ENCODE results near the gene UQCR11. TPM values are rescaled to one million over a fixed set of nuclear protein-coding genes. Genes with fewer than 3 reads are reported as not detected.

Gene UQCR11
- polyA plus RNA-seq, 1 donor, result 117 TPM

DNA sequence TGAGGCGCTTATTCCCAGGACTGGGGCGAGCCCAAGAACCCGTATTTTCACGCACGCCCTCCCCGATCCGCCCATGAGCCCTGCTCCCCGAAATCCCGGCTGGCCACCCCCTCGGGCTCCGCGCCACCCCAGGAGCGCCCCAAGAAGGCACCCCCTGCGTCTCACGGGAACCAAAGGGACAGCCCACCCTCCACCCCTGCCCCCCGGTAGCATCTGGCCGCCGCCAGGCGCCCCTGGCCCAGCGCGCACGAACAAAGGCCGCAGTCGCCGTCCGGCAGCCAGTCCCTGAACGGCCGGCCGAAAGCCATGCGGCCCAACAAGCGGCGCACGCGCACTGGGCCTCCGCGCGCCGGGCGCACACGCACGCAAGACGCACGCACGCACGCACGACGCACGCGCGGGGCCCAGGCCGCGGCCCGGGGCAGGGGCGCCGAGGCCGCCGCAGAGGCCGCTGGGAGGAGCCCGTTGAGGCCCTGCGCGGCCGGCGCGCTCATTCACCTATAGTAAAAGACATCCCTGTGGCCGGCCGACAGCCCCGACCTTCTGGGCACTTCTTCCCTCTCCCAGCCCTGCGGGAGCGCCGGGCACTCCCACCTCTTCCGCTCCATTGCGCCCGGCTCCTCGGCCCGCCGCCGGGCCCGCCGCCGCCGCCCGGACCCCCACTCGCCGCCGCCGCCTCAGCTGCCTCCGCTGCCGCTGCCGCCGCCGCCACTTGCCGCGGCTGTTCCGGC, 13.1 kb downstream of the UQCR11 start:
- peak; percentile 65 for DNase-seq (ENCODE audit: low read depth)

DNA sequence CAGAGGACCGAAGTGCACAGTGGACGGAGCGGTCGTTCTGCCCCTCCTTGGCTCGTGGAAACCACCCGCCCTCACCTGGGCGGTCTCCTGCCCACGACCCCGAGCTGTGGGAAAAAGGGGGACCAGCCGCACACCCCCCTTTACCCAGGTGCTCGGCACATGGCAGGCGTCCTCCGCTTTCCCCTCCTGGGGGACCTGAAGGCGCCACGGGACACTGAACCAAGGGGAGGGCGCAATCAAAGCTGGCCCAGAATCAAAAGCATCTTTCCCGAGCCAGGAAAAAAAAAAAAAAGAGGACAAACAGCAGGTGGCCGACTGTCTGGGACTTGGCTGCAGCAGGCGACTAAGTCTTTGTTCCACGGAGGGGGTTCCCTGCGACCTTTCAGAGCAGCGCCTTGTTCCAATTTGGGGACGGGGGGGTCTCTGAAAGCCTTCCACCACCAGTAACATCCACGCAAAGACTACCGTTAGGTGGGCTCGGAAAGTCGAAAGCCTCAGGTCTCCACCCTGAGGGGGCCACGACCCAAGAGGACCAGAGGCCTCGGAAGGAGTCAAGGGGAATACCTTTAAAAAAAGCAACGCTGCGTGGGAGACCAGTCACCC, 13.7 kb downstream of the UQCR11 start:
- no peak for DNase-seq (ENCODE audit: low read depth)

DNA sequence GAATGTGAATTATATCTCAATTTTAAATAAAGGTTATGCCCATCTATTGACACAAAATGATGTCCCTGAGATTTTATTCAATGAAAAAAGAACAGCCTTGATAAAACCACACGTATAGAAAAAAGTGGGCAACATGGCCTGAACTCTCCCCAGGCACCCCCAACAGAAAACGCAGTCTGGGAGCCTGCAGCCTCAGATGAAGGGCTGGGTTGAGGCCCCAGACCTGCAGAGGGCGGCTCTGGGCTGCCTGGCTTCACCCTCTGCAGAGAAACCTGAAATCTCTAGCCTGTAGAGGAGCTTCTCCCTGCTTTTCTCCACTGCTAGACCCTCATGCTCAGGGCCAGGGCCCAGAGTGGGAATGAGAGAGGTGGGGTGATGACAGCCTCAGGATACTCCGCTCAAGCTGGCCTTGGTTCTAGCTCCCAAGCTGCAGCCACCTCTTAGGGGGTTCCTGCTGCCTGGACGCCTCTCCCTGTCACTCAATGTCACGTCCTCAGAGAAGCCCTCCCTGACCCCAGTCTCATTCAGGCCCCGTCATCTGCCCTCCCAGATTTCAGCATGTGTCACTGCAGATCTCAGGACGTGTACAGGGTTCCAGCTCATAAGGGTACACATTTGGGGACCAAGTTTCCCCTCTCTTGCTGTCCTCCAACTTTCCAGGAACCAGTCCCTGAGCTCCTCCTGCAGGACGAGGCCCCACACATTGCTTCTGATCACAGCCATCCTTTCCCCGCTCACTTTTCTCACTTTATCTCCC, 14.4 kb downstream of the UQCR11 start:
- no peak for DNase-seq (ENCODE audit: low read depth)

DNA sequence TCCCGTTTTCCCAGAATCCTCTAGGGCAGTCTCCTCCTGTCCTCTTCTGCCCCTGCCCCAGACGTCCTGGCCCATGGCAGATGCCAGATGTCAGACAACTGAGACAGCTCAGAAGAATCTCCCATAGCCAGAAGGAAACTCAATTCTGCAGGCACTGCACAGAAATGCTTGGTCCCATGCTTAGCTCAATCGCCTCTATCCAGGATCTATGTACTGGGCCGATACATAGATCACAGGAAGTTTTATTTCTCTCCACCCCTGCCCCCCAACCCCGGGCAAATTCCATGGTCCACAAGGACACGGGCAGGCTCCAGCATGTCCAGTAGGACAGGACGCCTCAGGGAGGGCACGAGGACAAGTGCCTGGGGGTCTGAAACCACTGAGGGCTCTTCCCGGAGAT, 17.4 kb downstream of the UQCR11 start:
- DNase-seq (ENCODE audit: low read depth), result no peak

DNA sequence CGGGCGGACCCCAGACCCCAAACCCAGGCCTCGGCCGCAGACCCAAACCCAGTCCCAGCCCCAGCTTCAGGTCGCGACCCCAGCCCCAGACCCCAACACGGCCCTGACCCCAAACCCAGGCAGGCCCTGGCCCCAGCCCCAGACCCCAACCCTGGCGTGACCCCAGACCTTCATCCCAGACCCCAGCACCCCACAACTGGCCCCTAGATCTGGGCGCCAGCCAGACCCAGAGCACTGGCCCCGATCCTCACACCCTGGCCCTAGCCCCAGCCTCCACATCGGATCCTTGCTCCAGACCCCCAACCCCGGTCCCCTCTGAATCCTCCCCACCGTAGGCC, 20.1 kb downstream of the UQCR11 start:
- DNase-seq (ENCODE audit: low read depth), result no peak

DNA sequence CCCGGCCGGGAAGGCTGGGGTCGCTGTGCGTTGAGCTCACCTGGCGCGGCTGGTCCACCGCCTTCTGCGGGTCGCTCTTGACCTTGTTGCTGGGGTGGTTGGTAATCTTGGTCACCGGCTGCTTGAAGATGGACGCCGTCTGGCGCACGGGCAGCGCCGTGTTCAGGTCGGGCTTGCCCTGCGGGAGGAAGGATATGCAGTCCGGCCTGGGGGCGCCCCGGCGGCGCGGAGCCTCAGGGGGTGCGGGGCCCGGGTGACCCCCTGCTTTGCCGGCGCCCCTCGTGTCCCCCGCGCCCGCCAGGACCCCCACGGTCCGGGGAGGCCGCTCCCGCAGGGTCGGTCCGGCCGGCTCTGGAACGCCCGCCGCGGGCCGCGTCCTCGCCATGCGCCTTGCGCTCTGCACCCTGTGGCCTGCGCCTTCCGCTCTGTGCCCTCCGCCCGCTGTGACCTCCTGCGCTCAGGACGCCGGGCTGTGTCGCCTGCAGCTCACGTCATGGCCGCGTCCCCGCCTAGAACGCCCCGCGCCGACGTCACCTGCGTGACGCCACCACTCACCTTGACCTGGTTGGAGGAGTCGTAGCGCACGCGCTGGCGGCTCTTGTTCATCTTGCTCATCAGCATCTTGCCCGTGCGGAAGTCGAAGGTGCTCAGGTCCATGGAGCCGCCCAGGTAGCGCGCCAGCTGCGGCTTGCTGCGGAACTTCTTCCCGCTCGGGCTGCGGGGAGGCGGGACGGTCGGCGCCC, 20.6 kb downstream of the UQCR11 start:
- DNase-seq (ENCODE audit: low read depth), result no peak

DNA sequence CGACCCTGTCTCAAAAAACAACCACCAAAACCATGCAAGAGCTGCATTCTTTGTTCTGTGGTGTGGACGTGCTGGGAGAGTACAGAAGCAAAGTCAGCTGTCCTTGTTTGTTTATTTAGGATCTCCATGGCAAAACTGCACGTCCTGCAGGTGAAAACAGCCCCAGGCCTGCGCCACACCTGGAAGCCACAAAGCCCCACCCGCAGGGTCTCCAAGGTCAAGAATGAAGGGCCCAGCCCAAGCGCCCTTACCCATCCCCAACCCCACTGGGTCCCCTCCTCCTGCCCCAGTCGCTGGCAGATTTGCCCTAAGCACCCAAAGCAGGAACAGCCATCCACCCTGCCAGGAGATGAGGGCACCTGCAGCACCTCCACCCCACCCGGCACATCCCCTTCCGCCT, 23.1 kb downstream of the UQCR11 start:
- no peak for DNase-seq (ENCODE audit: low read depth)

DNA sequence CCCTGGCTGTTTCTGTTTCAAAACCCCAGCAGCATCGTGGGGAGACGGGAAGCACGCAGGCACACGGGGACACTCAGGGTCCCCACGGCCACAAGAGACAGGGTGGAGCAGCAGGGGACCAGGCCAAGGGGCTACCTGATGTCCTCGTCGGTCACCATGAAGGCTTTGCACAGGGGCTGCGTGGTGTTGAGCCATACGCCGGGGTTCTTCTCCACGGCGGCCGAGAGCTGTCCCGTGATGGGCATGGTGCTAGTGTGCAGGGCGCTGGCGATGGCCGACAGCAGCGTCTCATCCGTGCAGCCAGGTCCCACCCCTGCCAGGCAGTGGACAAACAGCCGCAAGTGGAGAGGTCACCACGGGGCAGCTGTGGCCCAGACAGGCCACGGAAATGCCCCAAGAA, 24.3 kb downstream of the UQCR11 start:
- no peak for DNase-seq (ENCODE audit: low read depth)

DNA sequence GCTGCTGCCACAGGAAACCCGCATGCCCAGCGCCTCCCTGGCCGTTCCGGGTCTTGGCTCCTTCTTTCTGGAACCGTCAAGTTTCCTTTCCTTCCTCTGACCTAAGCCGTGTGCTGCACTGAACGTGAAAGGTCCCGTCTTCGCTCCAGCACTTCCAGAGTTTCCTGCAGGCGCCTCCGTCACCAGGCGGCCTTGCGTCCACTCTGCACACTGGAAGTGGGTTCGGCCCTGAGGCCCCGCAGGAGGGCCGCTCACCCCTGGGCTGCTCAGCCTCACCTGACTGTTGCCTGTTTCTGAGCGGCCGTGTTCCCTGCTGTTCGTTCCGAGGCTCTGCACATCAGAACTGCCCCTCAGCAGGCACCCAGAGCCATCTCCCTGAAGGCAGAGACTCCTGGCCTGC, 24.9 kb downstream of the UQCR11 start:
- DNase-seq (ENCODE audit: low read depth), result no peak

DNA sequence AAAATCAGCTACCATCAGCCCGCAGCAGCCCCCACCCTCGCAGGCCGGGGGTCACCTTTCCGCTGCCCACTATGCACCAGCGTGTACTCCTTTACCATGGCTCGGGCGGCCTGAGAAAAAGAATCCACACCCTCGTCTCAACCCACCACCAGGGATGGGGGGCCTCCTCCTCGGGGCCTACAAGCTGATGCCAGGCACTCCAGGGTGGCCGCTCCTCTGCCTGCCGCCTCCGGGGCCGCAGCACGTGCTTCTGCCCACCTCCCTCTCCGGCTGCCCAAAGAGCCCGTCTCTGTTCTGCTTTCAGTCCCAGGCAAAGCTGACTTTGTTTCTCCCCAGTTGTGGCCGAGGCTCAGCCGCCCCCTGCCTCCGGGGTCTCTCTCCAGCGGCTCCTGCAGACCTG, 26.0 kb downstream of the UQCR11 start:
- DNase-seq (ENCODE audit: low read depth), result no peak

DNA sequence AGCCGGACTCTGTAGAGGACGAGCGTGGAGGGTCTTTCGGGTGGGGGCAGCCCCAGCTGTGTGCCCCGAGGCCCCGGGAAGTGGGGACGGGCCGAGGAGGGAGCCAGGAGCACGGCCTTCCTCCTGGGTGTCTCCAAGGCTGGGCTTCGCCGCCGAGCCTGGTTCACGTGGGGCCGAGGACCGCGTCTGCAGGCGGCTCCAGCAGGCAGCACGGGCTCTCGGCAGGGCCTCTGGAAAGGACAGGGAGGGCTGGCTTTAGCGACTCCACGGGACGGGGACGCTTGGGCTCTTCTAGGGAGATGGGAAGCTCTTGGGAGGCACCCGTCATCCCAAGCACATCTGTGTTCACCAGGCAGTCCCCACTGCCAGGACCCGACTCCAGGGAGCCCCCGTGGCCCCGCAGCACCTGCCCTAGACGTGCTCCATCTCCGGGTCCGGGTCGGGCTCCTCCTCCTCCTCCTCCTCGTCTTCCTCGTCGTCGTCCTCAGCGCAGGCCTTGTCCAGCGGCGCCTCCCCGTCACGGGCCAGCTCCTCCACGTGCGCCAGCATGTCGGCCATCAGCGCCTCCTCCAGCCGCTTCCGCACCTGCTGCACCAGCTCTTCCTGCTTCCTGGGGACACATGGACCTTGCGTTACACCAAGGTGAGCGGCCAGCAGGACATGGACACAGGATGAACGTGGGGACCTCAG, 27.2 kb downstream of the UQCR11 start:
- DNase-seq (ENCODE audit: low read depth), result no peak

DNA sequence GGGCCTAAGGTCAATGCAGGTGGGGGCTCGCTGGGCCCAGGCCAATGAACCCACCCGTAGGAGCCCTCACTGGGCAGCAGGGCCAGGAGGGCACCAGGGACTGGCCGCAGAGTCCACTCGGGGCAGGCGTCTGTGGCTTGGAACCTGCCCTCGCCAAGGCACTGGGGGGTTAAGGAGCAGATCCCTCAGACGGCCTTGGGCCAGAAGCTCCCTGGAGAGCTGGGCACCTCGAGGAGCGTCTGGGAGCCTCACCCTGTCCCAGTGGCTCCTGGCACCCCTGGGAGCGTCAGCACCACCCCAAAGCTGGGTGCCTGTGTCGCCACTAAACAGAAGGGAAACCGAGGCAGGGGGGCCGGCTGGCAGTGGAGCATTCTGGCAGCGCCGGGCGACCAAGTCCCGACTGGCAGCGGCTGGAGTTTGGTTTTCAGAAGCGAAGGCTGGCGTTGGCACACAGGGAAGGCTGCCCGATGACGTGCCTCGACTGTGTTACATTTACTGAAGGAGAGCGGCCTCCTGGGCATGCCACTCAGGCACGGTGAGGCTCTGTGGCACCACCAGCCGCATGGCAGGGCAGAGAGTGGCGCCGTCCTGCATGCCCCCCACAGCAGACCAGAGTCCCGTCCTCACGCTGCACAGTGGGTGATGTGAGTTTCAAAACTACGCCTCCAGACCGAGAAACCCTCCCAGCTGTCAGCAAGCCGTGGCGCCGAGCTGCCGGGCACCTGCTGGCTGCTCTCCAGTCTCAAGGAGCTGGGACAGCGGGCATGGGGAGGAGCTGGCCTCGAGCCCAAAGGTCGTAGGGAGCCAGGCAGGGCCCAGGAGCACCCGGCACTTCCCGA, 28.0 kb downstream of the UQCR11 start:
- no peak for DNase-seq (ENCODE audit: low read depth)

DNA sequence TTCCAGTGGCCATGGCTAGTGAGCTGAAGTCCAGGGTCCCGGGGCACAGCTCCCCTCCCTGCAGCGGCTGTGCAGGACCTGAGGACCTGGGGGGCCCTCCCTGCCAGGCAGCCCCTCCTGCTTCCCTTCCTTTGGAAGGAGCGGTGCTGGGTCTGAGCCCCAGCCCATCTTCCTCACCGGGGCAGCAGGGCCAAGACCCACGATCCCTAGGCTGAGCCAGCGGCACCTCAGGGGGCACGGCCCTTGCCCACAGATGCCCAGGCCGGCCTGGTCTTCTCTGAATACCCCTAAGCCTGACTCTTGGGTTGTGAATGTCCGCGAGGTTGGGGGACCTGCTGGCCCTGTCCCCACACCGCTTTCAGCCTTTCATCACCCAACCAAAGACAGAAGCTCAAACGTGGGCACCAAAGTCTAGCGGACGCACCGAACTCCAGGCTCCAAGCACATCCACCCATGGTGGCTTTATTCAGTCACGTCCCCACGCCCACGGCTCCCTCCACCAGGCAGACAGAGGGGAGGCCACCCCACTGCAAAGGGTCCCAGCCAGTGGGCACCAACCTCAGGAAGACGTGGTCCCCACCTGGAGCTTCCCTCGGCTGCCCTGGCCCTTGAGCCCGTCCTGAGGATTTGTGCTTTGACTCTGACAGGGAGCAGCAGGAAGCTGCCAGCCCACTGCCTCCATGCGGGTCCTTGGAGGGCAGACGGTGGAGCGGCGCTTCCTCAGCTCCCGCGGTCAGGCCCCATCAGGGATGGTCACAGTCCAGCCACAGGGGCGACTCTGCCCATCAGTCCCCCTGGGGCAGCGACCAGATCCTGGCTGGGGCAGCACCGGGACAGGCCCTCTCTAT, 28.8 kb downstream of the UQCR11 start:
- no peak for DNase-seq (ENCODE audit: low read depth)

DNA sequence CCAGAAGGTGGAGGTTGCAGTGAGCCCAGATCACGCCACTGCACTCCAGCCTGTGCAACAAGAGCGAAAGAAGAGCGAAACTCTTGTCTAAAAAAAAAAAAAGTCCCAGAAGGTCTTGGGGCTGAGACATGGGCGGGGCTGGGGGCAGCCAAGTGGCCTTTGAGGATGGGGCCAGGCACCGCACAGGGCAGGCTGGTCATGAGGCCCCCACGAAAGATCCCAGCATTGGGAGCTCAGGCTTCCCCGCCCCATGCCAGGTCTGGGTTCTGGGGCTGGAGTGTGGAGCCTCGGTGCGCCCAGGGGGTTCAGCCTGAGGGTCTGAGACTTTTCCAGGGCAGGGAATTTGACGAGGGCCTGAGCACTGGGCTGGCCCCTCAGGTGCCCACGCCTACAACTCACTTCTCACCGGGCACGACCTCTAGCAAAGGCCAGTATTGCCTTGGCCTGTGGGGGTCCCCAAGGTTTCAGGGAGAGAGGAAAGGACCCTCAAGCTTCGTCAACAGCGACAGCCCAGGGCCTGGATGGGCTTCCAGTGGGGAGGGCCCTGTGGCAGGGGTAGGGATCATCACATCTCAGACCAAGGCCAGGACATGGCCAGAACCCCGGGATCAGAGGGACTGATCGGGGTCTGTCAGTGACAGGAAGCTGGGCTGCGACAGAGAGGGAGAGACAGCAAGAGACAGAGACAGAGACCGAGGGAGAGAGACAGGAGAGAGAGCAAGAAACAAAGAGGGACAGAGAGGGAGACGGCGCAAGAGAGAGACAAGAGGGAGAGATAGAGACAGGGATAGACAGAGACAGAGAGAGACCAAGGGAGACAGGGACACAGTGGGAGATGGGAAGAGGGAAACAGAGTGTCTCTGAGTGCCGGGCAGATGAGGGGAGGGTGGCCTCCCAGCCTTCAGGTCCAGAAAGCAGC, 29.7 kb downstream of the UQCR11 start:
- DNase-seq (ENCODE audit: low read depth), result no peak

DNA sequence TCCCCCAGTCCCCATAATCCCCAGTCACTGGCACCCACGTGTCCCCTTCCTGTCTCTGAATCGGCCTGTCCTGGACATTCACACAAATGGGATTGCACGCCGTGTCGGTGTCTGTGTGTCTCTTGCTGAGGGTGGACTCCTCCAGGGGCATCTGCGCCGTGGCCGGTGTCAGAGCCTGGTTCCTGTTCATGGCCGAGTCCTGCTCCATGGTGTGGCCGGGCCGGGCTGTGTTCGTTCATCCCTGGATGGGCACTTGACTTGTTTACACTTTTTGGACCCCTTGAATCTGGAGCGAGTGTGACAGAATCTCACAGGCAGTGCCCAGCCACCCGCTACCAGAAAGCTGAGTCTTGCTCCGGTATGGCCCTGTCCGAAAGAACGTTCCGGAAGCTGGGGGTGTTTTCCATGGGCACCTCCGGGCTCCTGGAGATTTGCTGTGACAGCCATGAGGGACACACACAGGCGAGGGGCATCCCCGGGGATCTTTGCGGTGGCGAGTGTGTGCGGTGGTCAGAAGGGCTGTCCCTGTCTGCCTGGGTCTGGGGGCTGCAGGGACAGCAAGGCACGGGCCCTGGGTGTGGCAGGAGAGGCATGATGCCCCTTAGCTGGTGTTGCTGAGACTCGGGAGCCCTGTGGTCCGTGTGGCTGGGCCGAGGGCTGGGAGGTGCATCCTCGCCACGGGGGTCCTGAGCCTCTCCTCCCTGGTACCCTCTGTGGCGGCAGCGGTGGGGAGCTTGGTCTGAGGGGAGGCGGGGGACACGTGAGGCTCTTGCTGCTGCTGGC, 30.7 kb downstream of the UQCR11 start:
- DNase-seq (ENCODE audit: low read depth), result no peak

DNA sequence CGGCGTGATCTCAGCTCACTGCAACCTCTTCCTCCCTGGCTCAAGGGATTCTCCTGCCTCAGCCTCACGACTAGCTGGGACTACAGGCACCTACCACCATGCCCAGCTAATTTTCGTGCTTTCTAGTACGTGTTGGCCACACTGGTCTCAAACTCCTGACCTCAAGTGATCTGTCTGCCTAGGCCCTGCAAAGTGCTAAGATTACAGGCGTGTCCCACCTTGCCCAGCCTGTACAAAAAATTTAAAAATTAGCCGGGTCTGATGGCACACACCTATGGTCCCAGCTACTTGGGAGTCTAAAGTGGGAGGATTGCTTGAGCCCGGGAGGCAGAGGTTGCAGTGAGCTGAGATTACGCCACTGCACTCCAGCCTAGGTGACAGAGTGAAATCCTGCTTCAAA, 32.5 kb downstream of the UQCR11 start:
- no peak for DNase-seq (ENCODE audit: low read depth)

DNA sequence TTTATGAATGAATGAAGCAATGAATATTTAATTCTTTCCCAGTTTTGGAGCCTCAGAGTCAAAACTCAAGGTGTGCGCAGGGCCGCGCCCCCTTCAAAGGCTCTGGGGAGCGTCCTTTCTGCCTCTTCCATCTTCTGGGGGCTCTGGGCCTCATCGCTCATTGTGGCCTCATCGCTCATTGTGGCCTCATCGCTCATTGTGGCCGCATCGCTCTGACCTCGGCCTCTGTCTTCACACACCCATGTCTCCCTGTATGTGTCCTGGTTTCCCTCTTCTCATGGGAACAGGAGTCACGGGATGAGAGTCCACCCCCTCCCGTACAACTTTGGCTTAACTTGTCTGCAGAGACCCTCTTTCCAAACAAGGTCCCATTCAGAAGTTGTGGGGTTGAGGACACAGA, 33.9 kb downstream of the UQCR11 start:
- no peak for DNase-seq (ENCODE audit: low read depth)

DNA sequence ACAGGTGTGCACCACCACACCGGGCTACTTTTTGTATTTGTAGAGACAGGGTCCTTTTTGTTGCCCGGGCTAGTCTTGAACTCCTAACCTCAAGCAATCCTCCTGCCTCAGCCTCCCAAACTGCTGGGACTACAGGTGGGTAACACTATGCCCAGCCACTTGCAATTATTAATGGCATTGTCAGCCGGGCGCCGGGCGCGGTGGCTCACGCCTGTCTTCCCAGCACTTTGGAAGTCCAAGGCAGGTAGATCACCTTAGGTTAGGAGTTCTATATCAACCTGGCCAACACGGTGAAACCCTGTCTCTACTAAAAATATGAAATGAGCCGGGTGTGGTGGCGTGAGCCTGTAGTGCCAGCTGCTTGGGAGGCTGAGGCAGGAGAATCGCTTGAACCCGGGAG, 34.4 kb downstream of the UQCR11 start:
- DNase-seq (ENCODE audit: low read depth), result no peak
